Neural cell (in vitro differentiated cells): Measurements from ENCODE around the gene SLC4A4. TPM values are rescaled to one million over a fixed set of nuclear protein-coding genes. Genes with fewer than 3 reads are reported as not detected.

ENCODE experiments used
- H2AFZ ChIP-seq: fragments of 200-600, 300-800 bp; sonication (generic), shearing (Covaris generic); 2 replicates; pipeline ENCODE4 v1.6.0; 2014; ENCODE audit warnings: low read depth, mild to moderate bottlenecking, antibody characterized with exemption, low read length, moderate library complexity
- H3F3A ChIP-seq: fragments of 200-600 bp; shearing (Covaris generic); 2 replicates; pipeline ENCODE4 v1.6.1; 2016; ENCODE audit warnings: mild to moderate bottlenecking, moderate library complexity, mixed read lengths, antibody characterized with exemption, low read length; ENCODE audit not compliant: insufficient read depth, poor library complexity, severe bottlenecking
- H3K27ac ChIP-seq: fragments of 200-600, 300-800 bp; sonication (generic), shearing (Covaris generic); 2 replicates; pipeline ENCODE4 v1.5.1; 2014; ENCODE audit warnings: mild to moderate bottlenecking, low read length, moderate library complexity
- H3K27me3 ChIP-seq: fragments of 300-800, 200-600 bp; sonication (generic), shearing (Covaris generic); 2 replicates; pipeline ENCODE4 v1.6.0; 2014; ENCODE audit warnings: mild to moderate bottlenecking, low read depth, low read length, moderate library complexity; ENCODE audit not compliant: insufficient read depth
- H3K36me3 ChIP-seq: fragments of 300-800, 200-600 bp; sonication (generic), shearing (Covaris generic); 2 replicates; pipeline ENCODE4 v1.5.1; 2014; ENCODE audit warnings: mild to moderate bottlenecking, antibody characterized with exemption, low read length, moderate library complexity; ENCODE audit not compliant: insufficient read depth
- H3K4me2 ChIP-seq: fragments of 300-800, 200-600 bp; sonication (generic), shearing (Covaris generic); 2 replicates; pipeline ENCODE4 v1.6.0; 2014; ENCODE audit warnings: mild to moderate bottlenecking, low read length
- H3K4me3 ChIP-seq: fragments of 300-800, 200-600 bp; sonication (generic), shearing (Covaris generic); 2 replicates; pipeline ENCODE4 v1.5.1; 2014; ENCODE audit warnings: mild to moderate bottlenecking, low read length, moderate library complexity
- H3K79me2 ChIP-seq: fragments of 200-600 bp; shearing (Covaris generic); replicated peaks from 2 replicates; pipeline ENCODE4 v1.6.0; 2014; ENCODE audit warnings: mild to moderate bottlenecking, low read length, moderate library complexity; ENCODE audit not compliant: insufficient read depth
- H3K9ac ChIP-seq: fragments of 300-800, 200-600 bp; sonication (generic), shearing (Covaris generic); 2 replicates; pipeline ENCODE4 v1.6.1; 2016; ENCODE audit warnings: mild to moderate bottlenecking, low read length, mixed read lengths
- H3K9me2 ChIP-seq: fragments of 200-600 bp; shearing (Covaris generic); 2 replicates; pipeline ENCODE4 v1.6.1; 2016; ENCODE audit warnings: mild to moderate bottlenecking, low read length, mixed read lengths; ENCODE audit not compliant: insufficient read depth
- H3K9me3 ChIP-seq: fragments of 200-600, 300-800 bp; sonication (generic), shearing (Covaris generic); 2 replicates; pipeline ENCODE4 v1.6.1; 2016; ENCODE audit warnings: mild to moderate bottlenecking, mixed run types, low read length, moderate library complexity, mixed read lengths
- H4K20me1 ChIP-seq: fragments of 200-600 bp; shearing (Covaris generic); 2 replicates; pipeline ENCODE4 v1.6.1; 2016; ENCODE audit warnings: mild to moderate bottlenecking, mixed run types; ENCODE audit not compliant: insufficient read depth
- EP300 ChIP-seq: fragments of 450-650 bp; conservative IDR thresholded peaks from 2 replicates; pipeline ENCODE4 v1.6.1; 2014; ENCODE audit warnings: antibody characterized with exemption, mild to moderate bottlenecking, moderate library complexity; ENCODE audit not compliant: poor library complexity, severe bottlenecking
- EZH2 ChIP-seq: fragments of 200-600, 300-800 bp; shearing (Covaris generic), sonication (generic); IDR thresholded peaks from 2 replicates; pipeline ENCODE4 v1.6.1; 2014; ENCODE audit warnings: antibody characterized with exemption, low read length, borderline replicate concordance, mild to moderate bottlenecking; ENCODE audit not compliant: insufficient read depth, poor library complexity, severe bottlenecking
- MXI1 ChIP-seq: fragments of 450-650 bp; conservative IDR thresholded peaks from 2 replicates; pipeline ENCODE4 v1.6.1; 2014; ENCODE audit warnings: antibody characterized with exemption, mild to moderate bottlenecking; ENCODE audit not compliant: poor library complexity, severe bottlenecking
- POLR2AphosphoS5 ChIP-seq: IDR thresholded peaks from 2 replicates; pipeline ENCODE4 v1.6.1; 2012
- RAD21 ChIP-seq: fragments of 450-650 bp; conservative IDR thresholded peaks from 2 replicates; pipeline ENCODE4 v1.6.1; 2014; ENCODE audit warnings: antibody characterized with exemption, mild to moderate bottlenecking, moderate library complexity
- SMC3 ChIP-seq: fragments of 450-650 bp; conservative IDR thresholded peaks from 2 replicates; pipeline ENCODE4 v1.6.1; 2014; ENCODE audit warnings: antibody characterized with exemption, mild to moderate bottlenecking, moderate library complexity; ENCODE audit not compliant: poor library complexity
- TAF1 ChIP-seq: IDR thresholded peaks from 2 replicates; pipeline ENCODE4 v1.6.1; 2012; ENCODE audit warnings: low read depth
- polyA plus RNA-seq: library from polyadenylated mRNA; depleted of rRNA; stranded (reverse); fragments of >200 nt; gene quantifications from 2 replicates; pipeline ENCODE4 v1.2.3, GENCODE V29; 2014
- TF ChIP-seq, protein P1 (sequence below): fragments of 450-650 bp; IDR thresholded peaks from 2 replicates; pipeline ENCODE4 v1.5.1; 2014; ENCODE audit warnings: antibody characterized with exemption, mild to moderate bottlenecking, moderate library complexity; ENCODE audit not compliant: poor library complexity, severe bottlenecking
- TF ChIP-seq, protein P2 (sequence below): IDR thresholded peaks from 2 replicates; pipeline ENCODE4 v1.6.1; 2012; ENCODE audit warnings: borderline replicate concordance

The SLC4A4 gene
- polyA plus RNA-seq, 1 donor from 2014 or later = 9.2 TPM

DNA sequence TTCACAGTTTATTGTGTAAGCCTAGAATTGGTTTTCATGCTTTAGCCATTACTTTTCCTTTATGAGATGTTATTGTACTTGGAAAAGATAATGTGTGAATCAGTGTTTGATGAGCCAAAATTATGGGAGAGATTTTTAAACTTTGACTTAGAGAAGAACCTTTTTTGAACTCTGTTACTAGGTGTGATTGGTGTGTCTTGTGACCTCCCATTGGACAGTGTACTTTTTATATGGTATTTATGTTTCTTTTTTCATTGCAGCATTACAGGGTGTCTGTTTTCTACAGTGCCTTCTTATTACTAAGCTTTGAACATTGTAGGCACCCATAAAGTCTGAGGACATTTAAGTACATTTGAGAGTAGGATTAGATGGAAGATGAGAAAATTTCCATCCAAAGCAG, 91.1 kb downstream of the SLC4A4 start:
- Histone ChIP-seq H3F3A (no peaks in the 10 kb centered on the region), H4K20me1 (no peaks in the 10 kb centered on the region), H3K4me3 (no peak overlapping the region), H3K27me3 (no peaks in the 10 kb centered on the region), H3K36me3 (no peaks in the 10 kb centered on the region), H3K9me2 (no peaks in the 10 kb centered on the region), H3K79me2 (no peaks in the 10 kb centered on the region), H3K27ac (no peak overlapping the region), H3K4me2 (no peak overlapping the region), H3K9ac (no peak overlapping the region), H3K9me3 (no peaks in the 10 kb centered on the region), H2AFZ (no peak overlapping the region)
- TF ChIP-seq EZH2 (no peak), EP300 (no peak)
- TF ChIP-seq, protein P1, sequence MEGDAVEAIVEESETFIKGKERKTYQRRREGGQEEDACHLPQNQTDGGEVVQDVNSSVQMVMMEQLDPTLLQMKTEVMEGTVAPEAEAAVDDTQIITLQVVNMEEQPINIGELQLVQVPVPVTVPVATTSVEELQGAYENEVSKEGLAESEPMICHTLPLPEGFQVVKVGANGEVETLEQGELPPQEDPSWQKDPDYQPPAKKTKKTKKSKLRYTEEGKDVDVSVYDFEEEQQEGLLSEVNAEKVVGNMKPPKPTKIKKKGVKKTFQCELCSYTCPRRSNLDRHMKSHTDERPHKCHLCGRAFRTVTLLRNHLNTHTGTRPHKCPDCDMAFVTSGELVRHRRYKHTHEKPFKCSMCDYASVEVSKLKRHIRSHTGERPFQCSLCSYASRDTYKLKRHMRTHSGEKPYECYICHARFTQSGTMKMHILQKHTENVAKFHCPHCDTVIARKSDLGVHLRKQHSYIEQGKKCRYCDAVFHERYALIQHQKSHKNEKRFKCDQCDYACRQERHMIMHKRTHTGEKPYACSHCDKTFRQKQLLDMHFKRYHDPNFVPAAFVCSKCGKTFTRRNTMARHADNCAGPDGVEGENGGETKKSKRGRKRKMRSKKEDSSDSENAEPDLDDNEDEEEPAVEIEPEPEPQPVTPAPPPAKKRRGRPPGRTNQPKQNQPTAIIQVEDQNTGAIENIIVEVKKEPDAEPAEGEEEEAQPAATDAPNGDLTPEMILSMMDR = no peak

DNA sequence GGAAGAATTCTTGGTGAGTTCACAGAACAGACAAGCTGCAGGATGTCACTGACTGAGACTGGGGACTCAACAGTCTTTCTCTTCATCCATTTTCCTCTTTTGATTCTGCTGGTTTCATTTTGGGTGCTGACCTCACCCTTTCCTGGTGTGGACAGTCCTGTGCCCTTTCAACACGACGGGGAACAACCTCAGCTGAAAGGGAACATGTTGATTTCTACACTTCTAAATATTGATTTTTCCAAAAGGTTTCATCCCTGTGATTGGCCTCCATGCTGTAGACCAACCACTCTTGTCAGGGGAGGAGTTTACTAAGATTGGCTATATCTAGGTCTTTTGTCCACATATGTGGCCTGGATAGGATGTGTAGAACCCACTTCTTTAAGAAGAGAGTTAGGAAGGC, 91.8 kb downstream of the SLC4A4 start:
- Histone ChIP-seq H3K4me3 (no peak overlapping the region), H3K27me3 (no peaks in the 10 kb centered on the region), H3F3A (no peaks in the 10 kb centered on the region), H3K27ac (no peak overlapping the region), H3K9me2 (no peaks in the 10 kb centered on the region), H2AFZ (no peak overlapping the region), H3K9ac (no peak overlapping the region), H3K9me3 (no peaks in the 10 kb centered on the region), H4K20me1 (no peaks in the 10 kb centered on the region), H3K4me2 (no peak overlapping the region), H3K79me2 (no peaks in the 10 kb centered on the region), H3K36me3 (no peaks in the 10 kb centered on the region)
- TF ChIP-seq EZH2 (no peak), RAD21 (no peak), MXI1 (no peak), TAF1 (no peak), EP300 (no peak), SMC3 (no peak), POLR2AphosphoS5 (no peak)
- TF ChIP-seq, protein P1 = no peak
- TF ChIP-seq, protein P2, sequence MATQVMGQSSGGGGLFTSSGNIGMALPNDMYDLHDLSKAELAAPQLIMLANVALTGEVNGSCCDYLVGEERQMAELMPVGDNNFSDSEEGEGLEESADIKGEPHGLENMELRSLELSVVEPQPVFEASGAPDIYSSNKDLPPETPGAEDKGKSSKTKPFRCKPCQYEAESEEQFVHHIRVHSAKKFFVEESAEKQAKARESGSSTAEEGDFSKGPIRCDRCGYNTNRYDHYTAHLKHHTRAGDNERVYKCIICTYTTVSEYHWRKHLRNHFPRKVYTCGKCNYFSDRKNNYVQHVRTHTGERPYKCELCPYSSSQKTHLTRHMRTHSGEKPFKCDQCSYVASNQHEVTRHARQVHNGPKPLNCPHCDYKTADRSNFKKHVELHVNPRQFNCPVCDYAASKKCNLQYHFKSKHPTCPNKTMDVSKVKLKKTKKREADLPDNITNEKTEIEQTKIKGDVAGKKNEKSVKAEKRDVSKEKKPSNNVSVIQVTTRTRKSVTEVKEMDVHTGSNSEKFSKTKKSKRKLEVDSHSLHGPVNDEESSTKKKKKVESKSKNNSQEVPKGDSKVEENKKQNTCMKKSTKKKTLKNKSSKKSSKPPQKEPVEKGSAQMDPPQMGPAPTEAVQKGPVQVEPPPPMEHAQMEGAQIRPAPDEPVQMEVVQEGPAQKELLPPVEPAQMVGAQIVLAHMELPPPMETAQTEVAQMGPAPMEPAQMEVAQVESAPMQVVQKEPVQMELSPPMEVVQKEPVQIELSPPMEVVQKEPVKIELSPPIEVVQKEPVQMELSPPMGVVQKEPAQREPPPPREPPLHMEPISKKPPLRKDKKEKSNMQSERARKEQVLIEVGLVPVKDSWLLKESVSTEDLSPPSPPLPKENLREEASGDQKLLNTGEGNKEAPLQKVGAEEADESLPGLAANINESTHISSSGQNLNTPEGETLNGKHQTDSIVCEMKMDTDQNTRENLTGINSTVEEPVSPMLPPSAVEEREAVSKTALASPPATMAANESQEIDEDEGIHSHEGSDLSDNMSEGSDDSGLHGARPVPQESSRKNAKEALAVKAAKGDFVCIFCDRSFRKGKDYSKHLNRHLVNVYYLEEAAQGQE = no peak
